Stimulated activated CD4-positive, alpha-beta T cell treated with anti-CD3 and anti-CD28 coated beads, Interleukin-4, amount 100 ng/mL, for 24 hours (primary cell): ENCODE data around the gene EXOC3L1.

Source experiments
- DNase-seq: peaks from one replicate; pipeline ENCODE4 v3.0.0-alpha.2; 2020

EXOC3L1 gene

DNA sequence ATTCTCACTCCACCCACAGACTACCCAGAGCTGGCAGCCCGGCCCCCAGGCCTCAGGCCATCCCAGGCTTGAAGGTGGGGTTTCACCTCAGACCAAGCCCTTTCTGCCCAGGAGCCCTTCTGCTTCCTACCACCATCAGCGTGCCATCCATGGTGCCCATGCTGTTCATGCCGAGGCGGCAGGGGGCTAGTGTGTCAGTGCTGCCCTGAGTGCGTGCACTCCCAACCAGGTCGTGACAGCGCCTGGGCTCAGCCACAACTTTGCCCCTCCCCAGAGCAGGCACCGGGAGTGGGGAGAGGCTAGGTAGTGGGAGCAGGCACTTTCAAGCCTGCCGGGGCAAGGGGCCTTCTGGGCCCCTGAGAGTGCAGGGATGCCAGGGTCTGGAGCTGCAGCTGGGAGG, 47.6 kb downstream of the EXOC3L1 start:
- DNase-seq: no peak

- DNase-seq: no peak
These were observed 48.5 kb downstream of the EXOC3L1 start for GRCh38 chr16:67141391-67141790.

- no peak for DNase-seq
These were observed 52.3 kb downstream of the EXOC3L1 start for GRCh38 chr16:67137605-67138004.
